A673 (cell line): Measurements from ENCODE around the gene MSN.

ENCODE experiments used
- EZH2 ChIP-seq: fragments of 200-600 bp; sonication (generic); IDR thresholded peaks from 2 replicates; pipeline ENCODE4 v1.6.1; 2017; ENCODE audit warnings: borderline replicate concordance, low read depth, mild to moderate bottlenecking, mixed read lengths, antibody characterized with exemption, low read length; ENCODE audit not compliant: poor library complexity, severe bottlenecking
- TF ChIP-seq, protein P1 (sequence below): fragments of 300-800, 200-600 bp; sonication (generic); conservative IDR thresholded peaks from 2 replicates; pipeline ENCODE4 v1.5.1; 2017; ENCODE audit warnings: low read depth, mild to moderate bottlenecking, antibody characterized with exemption, low read length, moderate library complexity, mixed read lengths

DNA sequence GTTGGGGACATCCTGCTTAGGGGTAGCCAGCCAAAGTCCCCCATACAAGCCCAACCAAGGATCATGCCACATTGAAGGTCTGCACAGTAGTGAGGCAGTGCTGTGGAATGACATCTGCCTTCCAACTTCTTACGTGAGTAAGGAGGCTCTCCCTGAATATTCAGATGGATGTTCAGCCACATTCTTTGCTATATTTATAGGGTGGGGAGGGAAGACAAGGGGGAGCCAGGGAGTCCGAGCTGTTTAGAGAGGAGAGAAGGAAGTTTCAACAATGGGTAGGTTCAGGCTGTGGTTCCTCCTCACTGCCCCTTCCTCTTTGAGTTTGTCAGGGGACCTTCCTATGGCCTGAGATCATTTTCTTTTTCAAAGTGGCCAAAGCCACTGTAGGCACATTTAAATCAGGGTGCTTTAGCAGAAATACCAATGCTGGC lies 29.8 kb downstream of the MSN start:
- TF ChIP-seq, protein P1, sequence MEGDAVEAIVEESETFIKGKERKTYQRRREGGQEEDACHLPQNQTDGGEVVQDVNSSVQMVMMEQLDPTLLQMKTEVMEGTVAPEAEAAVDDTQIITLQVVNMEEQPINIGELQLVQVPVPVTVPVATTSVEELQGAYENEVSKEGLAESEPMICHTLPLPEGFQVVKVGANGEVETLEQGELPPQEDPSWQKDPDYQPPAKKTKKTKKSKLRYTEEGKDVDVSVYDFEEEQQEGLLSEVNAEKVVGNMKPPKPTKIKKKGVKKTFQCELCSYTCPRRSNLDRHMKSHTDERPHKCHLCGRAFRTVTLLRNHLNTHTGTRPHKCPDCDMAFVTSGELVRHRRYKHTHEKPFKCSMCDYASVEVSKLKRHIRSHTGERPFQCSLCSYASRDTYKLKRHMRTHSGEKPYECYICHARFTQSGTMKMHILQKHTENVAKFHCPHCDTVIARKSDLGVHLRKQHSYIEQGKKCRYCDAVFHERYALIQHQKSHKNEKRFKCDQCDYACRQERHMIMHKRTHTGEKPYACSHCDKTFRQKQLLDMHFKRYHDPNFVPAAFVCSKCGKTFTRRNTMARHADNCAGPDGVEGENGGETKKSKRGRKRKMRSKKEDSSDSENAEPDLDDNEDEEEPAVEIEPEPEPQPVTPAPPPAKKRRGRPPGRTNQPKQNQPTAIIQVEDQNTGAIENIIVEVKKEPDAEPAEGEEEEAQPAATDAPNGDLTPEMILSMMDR, result no peak
- no peak for TF ChIP-seq EZH2
